Epidermal melanocyte (primary cell): ENCODE results near the gene C1orf141.
A peak's percentile ranks its signal among the peaks of the same experiment; 100 is the strongest.
"Not testable (repeated sequence)": the region's sequence is repeated elsewhere in the genome, so short reads cannot be mapped to it uniquely, and the experiment has no call there.

ENCODE experiments used
- DNase-seq: peaks from one replicate; pipeline ENCODE4 v3.0.0; 2011; ENCODE audit warnings: low spot score; ENCODE audit not compliant: insufficient read length

C1orf141 gene

DNA sequence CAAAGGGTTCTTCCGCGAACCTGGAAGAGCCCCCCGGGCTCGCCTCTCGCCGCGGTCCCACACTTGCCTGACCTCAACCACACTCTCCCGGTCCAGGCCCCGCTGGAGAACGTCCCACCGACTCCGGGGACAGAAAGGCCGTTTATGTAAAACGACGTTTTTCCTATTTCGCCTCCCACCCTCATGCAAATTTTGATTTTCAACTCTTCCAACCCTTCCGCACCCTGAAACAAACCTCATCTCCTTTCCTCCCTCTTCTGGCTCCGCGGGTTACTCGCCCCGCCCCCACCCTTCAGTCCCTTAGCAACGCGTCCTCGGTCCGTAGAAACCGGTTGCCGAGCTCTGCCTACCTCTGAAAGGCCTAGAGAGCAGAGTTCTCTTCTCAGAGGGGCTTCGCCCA lies at the start of gene C1orf141:
Gene C1orf141, minus strand, starts transcription at position 276 of the 400 bp plus-strand sequence. CDS start 7,730 bp downstream, outside the sequence.
- DNase-seq, result no peak

DNA sequence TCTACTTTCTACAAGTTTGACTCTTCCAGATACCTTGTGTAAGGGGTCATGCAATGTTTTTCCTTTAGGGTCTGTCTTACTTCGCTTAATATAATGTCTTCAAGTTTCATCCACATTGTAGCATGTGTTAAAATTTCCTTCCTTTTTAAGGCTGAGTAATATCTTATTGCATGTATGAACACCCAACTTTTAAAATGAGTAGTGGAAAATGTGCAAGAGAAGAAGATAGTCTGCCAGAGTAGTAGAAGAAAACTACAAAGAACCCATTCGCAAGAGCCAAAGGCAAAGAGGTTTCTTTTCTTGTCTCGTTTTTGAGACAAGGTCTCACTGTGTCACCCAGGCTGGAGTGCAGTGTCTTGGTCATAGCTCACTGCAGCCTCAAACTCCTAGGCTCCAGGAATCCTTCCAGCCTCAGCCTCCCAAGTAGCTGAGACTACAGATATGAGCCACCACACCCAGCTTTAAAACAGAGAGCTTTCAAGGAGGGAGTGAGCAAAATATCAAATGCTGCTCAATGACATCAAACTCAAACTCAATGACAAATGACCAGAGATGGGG lies 40.8 kb upstream of the C1orf141 start:
- DNase-seq, result no peak

DNA sequence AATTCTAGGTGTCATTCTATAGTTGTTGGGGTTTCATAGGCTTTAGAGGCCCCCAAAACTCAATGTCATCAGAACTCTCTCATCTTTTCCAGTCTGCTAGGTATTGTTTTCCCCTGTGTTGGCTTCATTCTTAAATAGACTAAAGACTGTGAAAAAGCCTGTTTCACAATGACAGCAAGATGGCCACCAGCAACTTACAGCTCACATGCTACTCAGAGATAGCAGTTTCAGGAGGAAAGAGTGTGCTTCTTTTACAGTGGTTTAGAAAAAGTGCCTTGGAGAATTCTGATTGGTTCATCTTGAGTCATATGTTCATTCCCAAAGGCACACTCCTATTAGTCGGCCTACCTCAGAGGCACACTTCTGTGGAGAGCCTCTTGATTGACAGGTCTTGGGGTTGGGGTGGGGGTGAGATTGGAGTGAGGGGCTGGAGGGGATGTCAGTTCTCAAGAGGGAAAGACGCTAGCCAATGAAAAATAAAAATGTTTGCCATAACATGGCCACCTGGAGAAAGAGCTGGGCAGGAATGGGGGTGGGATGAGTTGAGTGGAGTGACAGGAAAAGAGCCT lies 40.0 kb upstream of the C1orf141 start:
- no peak for DNase-seq

DNA sequence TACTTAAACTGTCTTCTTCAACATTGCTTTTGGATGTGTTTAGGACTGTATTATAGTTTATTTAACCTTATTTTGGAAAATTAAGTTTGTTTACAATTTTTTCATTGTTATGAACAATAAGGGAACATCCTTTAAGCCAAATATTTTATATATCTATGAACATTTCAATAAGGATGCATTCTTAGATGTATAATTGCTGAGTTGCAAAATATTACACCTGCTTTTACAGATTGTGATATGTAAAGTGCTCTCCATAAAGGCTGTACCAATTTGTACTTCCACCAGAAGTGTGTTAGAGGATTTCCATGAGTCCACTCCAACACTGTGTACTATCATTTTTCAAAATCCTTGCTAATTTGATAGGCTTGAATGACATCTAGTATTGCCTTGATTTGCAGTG lies 39.2 kb upstream of the C1orf141 start:
- DNase-seq, result no peak

DNA sequence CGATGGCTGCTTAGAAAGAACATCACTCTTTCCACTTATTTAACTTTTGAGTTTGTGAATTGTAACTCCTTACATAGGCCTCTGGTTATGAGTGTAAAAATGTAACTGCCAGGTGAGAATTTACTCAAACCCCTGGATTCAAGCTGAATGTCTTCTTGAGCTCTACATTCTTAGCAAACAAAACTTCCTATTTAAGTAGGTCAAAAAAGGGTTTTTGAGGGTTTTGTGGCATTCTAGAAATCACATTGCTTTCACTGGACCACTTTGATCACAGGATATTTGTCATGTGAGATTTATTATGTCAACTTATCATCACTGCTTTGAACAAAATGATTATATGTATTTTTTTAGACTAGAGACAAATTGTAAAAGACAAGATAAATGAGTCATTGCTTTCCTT lies 37.2 kb upstream of the C1orf141 start:
- DNase-seq, result no peak

DNA sequence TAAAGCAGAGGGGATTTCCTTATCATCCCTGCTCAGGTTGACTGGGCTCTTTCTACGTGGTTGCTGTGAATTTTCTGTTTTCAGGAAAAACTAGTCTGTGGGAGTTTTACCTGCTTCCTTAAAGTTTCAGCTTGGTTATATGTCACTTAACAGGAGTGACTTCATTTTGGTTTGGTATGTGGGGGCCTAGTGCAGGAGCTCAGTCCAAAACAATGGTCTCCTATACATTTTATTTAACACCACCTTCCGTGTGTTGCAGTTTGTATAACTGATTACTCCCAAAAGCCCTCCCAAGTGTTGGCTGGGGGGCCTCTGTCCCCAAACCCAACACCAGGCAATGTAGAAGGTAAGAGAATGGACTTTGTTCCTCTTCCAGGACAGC lies 36.8 kb upstream of the C1orf141 start:
- no peak for DNase-seq

DNA sequence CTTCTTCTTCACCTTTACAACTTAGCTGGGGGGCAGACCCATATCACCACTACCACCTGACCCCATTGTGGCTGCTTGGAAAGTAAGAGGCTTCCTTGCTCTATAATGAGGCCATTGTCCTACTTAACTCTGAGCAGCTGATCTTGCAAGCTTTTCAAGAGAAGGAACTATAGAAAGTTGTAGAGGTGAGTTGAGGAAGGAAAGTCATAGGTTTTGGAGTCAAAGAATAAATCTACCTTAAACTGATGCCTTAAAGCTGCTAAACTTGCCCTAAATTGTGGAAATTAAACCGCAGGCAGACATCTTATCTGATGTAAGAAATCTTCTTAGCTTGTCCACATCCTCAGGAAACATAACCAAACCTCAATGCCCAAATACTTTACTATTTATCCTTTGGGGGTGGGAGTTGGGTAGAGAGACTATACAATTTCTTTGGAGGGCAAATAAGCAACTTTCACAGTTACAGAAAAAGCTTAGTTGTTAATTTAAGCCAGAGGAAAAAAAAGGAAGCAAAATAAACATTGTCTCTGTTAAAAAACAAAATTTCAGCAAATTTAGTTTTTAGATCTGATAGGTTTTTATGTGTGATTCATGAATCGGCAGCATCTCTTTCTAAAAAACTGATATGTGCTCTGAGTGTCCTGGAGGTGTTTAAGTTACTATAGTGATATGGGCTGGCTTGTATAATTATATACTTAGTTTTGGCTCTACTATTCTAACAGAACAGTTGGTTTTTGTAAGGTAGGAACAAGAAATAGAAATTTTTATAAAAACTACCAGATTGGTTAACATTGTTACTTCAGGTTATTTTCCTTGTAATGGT lies 36.2 kb upstream of the C1orf141 start:
- DNase-seq, result no peak

DNA sequence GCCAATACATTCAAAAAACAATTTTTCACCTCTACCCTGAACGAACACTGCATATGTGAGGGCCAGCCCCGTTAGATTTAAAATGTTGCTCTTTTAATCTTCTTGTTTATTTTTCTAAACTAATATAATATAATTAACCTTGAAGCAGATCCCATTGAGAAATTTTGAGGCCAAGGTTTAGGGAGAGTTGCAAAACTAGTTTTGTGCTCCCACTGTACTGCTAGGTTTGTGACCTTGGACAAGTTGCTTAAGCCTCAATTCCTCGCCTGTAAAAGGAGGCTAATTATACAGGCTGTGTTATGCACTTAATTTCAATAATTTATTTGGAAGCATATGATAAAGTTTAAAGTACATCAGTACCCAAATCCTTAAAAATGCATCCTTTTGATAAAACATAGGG lies 35.2 kb upstream of the C1orf141 start:
- no peak for DNase-seq

DNA sequence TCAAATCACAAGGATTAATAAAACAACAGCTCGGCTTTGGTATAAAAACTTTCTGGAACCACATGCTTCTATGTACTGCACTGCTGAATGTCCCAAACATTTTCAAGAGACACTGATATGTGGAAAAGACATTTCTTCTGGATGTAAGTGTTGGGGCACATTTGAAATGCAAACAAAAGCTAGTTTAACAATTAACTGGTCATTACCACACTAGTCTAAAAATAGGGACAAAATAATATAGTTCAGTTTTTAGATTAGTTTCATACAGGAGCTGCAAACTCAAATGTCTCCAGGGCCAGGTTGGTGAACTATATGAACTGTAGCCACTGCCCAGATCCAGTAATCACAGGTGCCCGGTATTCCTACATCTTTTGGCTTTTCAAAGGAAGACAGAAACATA lies 34.7 kb upstream of the C1orf141 start:
- no peak for DNase-seq

DNA sequence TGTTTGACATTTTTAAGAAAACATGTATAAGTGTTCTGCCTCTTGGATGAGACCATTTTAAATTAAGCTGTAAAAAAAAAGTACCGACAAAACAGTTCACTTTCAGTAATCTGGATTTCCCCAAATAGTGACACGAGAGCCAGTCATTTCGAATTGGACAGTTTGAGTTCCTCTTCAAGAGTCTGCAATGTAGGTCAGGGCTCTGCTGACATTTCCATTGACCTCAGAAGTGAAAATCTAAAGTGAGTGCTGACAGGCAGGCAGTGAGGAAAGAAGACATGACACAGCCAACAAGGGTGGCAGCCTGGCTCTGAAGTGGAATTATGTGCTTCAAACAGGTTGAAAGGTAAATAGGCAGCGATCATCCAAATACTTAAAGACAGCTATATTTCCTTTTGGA lies 31.4 kb upstream of the C1orf141 start, which contains the start of gene IL23R:
Gene IL23R, plus strand, starts transcription at position 259 of the 400 bp plus-strand sequence. CDS start 1,667 bp downstream, outside the sequence.
- DNase-seq, result no peak

DNA sequence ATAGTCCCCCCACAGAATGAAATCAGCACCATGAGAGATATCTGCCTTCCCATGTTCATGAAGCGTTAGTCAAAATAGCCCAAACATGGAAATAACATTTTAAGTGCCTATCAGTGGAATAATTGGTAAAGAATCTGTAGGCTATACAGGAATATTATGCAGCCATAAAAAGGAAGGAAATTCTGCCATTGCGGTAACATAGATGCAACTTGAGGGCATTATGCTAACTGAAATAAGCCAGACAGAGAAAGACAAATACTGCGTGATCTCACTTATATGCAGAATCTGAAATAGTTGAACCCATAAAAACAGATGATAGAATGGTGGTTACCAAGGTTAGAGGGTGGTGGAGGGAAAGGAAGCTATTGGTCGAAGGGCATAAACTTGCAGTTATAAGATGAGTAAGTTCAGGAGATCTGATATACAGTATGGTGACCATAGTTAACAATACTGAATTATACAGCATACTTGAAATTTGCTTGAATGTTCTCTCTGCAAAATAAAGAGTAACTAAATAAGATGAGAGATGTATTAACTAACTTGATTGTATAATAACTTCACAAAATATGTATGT lies 30.8 kb upstream of the C1orf141 start:
- no peak for DNase-seq

DNA sequence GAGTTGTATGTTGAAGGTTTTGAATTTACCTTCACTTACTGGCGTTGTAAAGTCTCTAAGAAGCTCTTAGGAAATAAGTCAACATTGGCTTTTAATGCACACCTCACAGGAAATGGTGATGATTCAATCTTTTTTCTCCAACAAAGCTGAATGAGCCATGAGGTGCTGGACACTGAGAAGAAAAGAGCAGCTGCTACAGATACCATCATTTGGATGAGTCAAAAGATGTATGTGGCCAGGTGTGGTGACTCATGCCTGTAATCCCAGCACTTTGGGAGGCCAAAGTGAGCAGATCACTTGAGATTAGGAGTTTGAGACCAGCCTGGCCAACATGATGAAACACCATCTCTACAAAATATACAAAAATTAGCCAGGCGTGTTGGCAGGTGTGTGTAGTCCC lies 28.2 kb upstream of the C1orf141 start:
- DNase-seq, result no peak

DNA sequence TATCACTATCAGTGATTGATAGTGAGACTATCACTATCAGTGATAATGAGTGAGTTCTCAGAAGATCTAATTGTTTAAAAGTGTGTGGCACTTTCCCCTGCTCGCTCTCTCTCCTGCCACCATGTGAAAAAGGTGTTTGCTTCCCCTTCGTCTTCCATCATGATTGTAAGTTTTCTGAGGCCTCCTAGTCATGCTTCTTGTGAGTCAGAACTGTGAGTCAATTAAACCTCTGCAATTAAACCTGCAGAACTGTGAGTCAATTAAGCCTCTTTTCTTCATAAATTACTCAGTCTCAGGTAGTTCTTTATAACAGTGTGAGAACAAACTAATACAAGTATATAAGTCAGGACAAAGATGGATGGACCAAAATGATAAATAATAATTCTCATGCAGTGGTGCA lies 24.5 kb upstream of the C1orf141 start:
- no peak for DNase-seq

DNA sequence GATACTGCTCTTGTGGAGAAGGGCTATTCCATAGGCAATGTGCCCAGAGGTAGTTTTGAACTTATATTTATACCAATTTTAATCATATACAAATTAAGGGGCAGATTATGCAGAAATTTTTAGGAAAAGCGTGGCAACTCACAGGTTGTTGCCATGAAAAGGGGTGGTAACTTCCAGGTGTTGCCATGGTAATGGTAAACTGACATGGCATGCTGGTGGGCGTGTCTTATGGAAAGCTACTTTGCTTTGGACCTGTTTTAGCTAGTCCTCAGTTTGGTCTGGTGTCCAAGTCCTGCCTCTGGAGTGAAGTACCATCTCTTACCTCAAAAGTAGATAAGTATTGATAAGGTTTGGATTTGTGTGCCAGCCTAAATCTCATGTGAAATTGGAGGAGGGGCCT lies 23.6 kb upstream of the C1orf141 start:
- DNase-seq, result no peak

DNA sequence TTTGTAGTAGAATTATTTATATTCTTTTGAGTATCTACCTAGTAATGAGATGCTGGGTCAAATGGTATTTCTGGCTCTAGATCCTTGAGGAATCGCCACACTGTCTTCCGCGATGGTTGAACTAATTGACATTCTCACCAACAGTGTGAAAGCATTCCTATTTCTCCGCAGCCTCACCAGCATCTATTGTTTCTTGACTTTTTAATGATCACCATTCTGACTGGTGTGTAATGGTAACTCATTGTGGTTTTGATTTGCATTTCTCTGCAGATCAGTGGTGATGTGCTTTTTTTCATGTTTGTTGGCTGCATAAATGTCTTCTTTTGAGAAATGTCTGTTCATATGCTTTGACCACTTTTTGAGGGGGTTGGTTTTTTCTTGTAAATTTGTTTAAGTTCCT lies 16.2 kb upstream of the C1orf141 start:
- no peak for DNase-seq

DNA sequence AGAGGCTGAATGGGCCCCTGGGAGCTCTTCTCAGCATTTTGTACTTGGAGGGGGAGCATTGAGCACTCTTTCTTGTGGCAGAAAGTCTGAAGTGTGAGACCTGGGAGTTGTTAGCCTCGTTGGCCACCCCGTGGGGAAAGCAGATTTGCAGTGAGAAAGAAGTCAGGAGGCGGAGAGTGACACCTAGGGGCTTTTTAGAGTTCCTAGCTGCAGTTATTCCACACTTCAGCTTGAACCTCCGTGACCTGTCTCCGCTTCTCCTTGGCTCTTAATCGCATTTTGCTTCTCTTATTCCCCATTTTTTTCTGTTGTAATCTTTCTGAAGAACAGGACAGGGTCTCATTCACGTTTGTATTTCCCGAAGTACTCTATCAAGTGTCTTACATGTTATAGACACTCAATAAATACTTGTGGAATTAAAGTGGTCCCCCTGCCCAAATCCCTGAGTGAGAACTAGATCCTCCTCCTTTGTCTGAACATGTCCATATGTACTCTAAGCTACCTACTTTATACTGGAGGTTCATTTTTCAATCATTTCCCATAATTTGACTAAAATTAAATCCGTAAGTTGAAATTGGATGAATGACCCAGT lies 14.5 kb upstream of the C1orf141 start:
- peak; percentile 53 for DNase-seq

DNA sequence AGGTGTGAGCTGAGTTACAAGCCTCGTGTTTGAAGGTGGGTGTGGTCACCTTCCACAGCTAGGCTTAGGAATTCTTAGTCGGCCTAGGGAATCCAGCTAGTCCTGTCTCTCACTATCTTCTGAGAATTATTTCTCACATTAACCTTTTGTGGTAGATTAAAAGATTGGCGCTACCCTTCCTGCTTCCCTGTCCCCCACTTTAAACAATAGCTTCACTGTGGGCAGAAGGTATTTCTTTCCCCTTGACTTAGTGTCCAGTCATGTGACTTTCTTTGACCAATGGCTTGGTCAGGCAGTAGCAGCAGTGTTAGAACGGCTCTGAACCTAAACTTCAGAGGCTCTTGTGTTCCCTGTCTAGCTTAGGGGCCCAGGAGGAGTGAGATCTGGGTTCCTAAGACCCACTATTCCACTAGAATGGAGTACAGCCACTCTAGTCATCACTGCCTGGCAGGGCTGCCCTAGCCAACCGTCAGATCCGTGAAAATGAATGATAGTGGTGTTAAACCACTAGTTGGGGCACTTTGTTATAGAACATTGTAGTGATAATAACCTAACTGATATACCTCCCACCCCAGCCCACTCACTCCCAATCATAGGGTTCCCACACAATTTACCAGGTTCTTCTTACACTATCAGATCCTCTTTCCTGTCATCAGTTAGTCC lies 13.9 kb upstream of the C1orf141 start:
- no peak for DNase-seq

DNA sequence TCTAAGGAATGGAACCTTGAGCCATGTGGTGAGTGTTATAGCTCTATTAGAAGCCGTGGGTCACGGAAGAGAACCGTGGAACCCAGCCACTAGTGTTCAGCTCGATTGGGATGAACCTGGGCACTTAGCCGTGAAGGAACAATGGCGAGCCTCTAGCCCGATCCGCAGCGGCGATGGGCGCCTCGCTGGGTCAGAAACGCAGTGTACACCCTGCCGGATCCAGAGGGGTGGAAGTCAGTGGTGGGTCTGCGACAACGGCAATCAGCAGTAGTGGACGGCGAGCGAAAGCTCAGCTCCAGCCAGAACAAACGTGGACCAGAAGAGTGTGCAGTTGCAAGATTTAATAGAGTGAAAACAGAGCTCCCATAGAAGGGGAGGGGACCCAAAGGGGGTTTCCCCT lies 13.2 kb upstream of the C1orf141 start:
- not testable (repeated sequence) for DNase-seq

DNA sequence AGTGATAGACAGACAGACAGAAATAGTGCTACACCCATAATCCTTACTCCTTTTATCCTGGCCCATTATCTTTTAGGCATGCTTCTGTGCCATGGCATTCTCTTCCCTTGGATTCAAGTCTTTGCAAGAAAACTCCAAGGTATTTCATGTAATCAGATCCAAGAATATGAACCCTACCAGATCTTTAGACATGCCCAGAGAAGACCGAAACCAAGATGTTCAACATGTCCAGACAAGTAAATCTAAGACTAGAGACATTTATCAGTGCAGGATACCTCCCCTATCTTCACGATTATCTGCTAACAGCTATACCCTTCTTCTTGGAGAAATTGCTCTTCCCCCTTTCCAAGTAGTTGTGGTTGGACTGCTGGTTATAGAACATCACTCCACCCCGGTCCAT lies 11.8 kb upstream of the C1orf141 start:
- DNase-seq, result no peak

DNA sequence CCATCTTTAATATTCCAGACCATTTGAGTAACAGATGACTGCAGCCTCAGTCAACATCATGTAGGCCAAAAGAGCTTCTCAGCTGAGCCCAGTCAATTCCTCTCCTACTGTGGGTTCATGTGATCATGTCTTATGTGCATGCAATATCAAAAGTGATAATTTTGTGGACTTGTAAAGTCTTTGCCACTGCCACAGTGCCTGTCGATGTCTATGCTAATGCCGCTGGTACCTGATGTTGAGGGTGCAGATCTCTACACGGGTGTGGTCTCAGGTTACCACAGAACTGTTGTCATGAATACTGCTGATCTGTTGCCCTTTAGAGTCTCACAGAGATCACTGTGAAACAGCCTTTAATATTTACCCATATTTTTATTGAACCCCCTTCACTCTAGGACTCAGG lies 11.3 kb upstream of the C1orf141 start:
- DNase-seq, result no peak

DNA sequence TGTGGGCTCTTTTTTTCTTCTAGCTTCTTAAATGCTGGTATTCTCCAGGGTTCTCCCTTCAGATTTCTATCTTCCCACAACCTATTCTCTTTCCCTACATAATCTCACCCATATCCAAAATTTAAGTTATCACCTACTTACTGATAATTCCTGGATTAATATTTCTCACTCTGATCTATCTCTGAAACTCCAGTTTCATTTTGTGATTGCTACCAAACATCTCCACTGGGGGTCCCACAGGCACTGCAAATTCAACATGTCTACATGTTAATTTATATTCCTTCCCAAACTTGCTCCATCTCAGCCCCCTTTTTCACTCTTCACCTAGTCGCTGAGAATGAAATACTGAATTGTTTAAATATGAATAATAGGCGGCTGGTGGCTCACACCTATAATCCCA lies 9.9 kb upstream of the C1orf141 start:
- DNase-seq, result no peak
